Measurements from ENCODE around the gene CDK9. TPM values are rescaled to one million over a fixed set of nuclear protein-coding genes. Genes with fewer than 3 reads are reported as not detected.

CDK9 gene
- total RNA-seq, 2 donors from 2014 or later = 104 to 111 TPM

GRCh38 chr9:127822108-127822507 lies 36.3 kb downstream of the CDK9 start:
- no peaks in the 10 kb centered on the region for H3K9me3 ChIP-seq
- no peak for ATAC-seq (ENCODE audit: insufficient number of reproducible peaks, low FRiP score, low read depth)
- peaks cover 0 to 29% of the 10 kb centered on the region in 2 donors for H3K4me1 ChIP-seq (ENCODE audit: control insufficient read depth in 1 of 2, low read depth in 2 of 2)
- DNase-seq (ENCODE audit: low spot score) = no peak
- H3K36me3 ChIP-seq = peaks cover 56% of the 10 kb centered on the region
- no peak overlapping the region for H3K4me3 ChIP-seq
- H3K27ac ChIP-seq = peak overlapping the region in 1 of 2 donors; percentile 28
- H3K27me3 ChIP-seq (replicated peaks; ENCODE audit: insufficient read depth) = no peaks in the 10 kb centered on the region
- no peak for TF ChIP-seq CTCF (IDR thresholded peaks at IDR 0.05)

GRCh38 chr9:127825319-127826051 lies 39.7 kb downstream of the CDK9 start:
- H3K27me3 ChIP-seq (replicated peaks; ENCODE audit: insufficient read depth) = no peaks in the 10 kb centered on the region
- peak; percentile 31 for TF ChIP-seq CTCF (IDR thresholded peaks at IDR 0.05)
- DNase-seq (ENCODE audit: low spot score) (no peak), ATAC-seq (ENCODE audit: insufficient number of reproducible peaks, low FRiP score, low read depth) (no peak)
- no peaks in the 10 kb centered on the region for H3K9me3 ChIP-seq
- peaks cover 15 to 61% of the 10 kb centered on the region in 2 donors for H3K4me1 ChIP-seq (ENCODE audit: control insufficient read depth in 1 of 2, low read depth in 2 of 2)
- peak overlapping the region; percentile 76 to 85 for H3K27ac ChIP-seq
- no peak overlapping the region for H3K4me3 ChIP-seq
- peaks cover 30% of the 10 kb centered on the region for H3K36me3 ChIP-seq

GRCh38 chr9:127826253-127826913 lies 40.5 kb downstream of the CDK9 start:
- no peak overlapping the region for H3K4me3 ChIP-seq
- peaks cover 23% of the 10 kb centered on the region for H3K36me3 ChIP-seq
- ATAC-seq (ENCODE audit: insufficient number of reproducible peaks, low FRiP score, low read depth) (no peak), DNase-seq (ENCODE audit: low spot score) (no peak)
- peak overlapping the region; percentile 76 to 85 for H3K27ac ChIP-seq
- no peaks in the 10 kb centered on the region for H3K27me3 ChIP-seq (replicated peaks; ENCODE audit: insufficient read depth)
- no peak for TF ChIP-seq CTCF (IDR thresholded peaks at IDR 0.05)
- H3K4me1 ChIP-seq (ENCODE audit: control insufficient read depth in 1 of 2, low read depth in 2 of 2) = peaks cover 18 to 70% of the 10 kb centered on the region in 2 donors
- H3K9me3 ChIP-seq = no peaks in the 10 kb centered on the region

- H3K4me1 ChIP-seq (ENCODE audit: control insufficient read depth in 1 of 2, low read depth in 2 of 2) = peaks cover 36 to 76% of the 10 kb centered on the region in 2 donors
- TF ChIP-seq CTCF (IDR thresholded peaks at IDR 0.05) = no peak
- ATAC-seq (ENCODE audit: insufficient number of reproducible peaks, low FRiP score, low read depth) (peak; percentile 37), DNase-seq (ENCODE audit: low spot score) (peak; percentile 78)
- H3K27me3 ChIP-seq (replicated peaks; ENCODE audit: insufficient read depth) = no peaks in the 10 kb centered on the region
- no peaks in the 10 kb centered on the region for H3K9me3 ChIP-seq
- H3K4me3 ChIP-seq = peak overlapping the region; percentile 61
- peaks cover 21% of the 10 kb centered on the region for H3K36me3 ChIP-seq
- H3K27ac ChIP-seq = peak overlapping the region; percentile 76 to 85
These were observed 42.6 kb downstream of the CDK9 start for GRCh38 chr9:127828262-127829031.
